Panc1 (cell line): ENCODE measurements around the gene RENBP. TPM values are rescaled to one million over a fixed set of nuclear protein-coding genes. Genes with fewer than 3 reads are reported as not detected.

Experiments used
- ATAC-seq: fragments of 200-7000 bp; cut with Tn5 transposase; 2 replicates; pipeline ENCODE4 v1.9.1; 2020; ENCODE audit warnings: mild to moderate bottlenecking, moderate library complexity
- BruUV-seq: library from RNA; stranded (reverse); fragments of 400-500 nt; replicated peaks from 2 replicates; lab custom pipeline; 2021; lab: Mats Ljungman, UMichigan
- CTCF ChIA-PET: fragments of 300-600 bp; sonication (Branson Sonifier 250); formaldehyde crosslinking; loops from one replicate; lab custom pipeline; 2022; ENCODE audit warnings: antibody characterized with exemption; lab: Charles Lee
- POLR2A ChIA-PET: fragments of 300-600 bp; sonication (Branson Sonifier 250); formaldehyde crosslinking; loops from one replicate; lab custom pipeline; 2022; ENCODE audit warnings: antibody characterized with exemption; lab: Charles Lee
- DNase-seq: peaks from one replicate; pipeline ENCODE4 v3.0.0-alpha.2; 2010; ENCODE audit warnings: low read depth, low spot score
- H3K27ac ChIP-seq: 2 replicates; pipeline ENCODE4 v1.5.1; 2011; ENCODE audit warnings: mild to moderate bottlenecking, low read length, inconsistent platforms
- H3K27me3 ChIP-seq: fragments of 200-500 bp; sonication (Bioruptor generic); 2 replicates; pipeline ENCODE4 v1.6.0; 2014; ENCODE audit warnings: low read length, inconsistent platforms; ENCODE audit not compliant: control insufficient read depth, insufficient read depth
- H3K36me3 ChIP-seq: fragments of 200-500 bp; sonication (Bioruptor generic); 2 replicates; pipeline ENCODE4 v1.5.1; 2014; ENCODE audit warnings: inconsistent platforms, mild to moderate bottlenecking, low read length, moderate library complexity; ENCODE audit not compliant: control insufficient read depth, insufficient read depth
- H3K4me1 ChIP-seq: 2 replicates; pipeline ENCODE4 v1.5.1; 2011; ENCODE audit warnings: inconsistent platforms, mild to moderate bottlenecking, low read length, moderate library complexity; ENCODE audit not compliant: control insufficient read depth, insufficient read depth
- H3K4me3 ChIP-seq, 2 experiments: 2 replicates each; pipeline ENCODE4 v1.5.1; 2011 to 2012; ENCODE audit warnings: low read depth in 2 of 2, low read length in 2 of 2, mild to moderate bottlenecking in 2 of 2, inconsistent platforms in 1 of 2, moderate library complexity in 1 of 2
- H3K9me3 ChIP-seq: fragments of 200-500 bp; sonication (Bioruptor generic); 2 replicates; pipeline ENCODE4 v1.5.1; 2014; ENCODE audit warnings: low read depth, mild to moderate bottlenecking, inconsistent platforms, low read length, moderate library complexity; ENCODE audit not compliant: control insufficient read depth, insufficient read depth
- CTCF ChIP-seq: fragments of 450-650 bp; IDR thresholded peaks from 2 replicates; pipeline ENCODE4 v1.5.1; 2017; ENCODE audit warnings: mild to moderate bottlenecking
- POLR2AphosphoS5 ChIP-seq: IDR thresholded peaks from 2 replicates; pipeline ENCODE4 v1.6.1; 2012; ENCODE audit warnings: mild to moderate bottlenecking, low read depth, low read length, moderate library complexity
- REST ChIP-seq, 2 experiments: IDR thresholded peaks; 2 replicates each; pipeline ENCODE4 v1.6.1; 2011 to 2012; ENCODE audit warnings: low read depth in 2 of 2, control low read depth in 1 of 2, low read length in 1 of 2, mild to moderate bottlenecking in 1 of 2, moderate library complexity in 1 of 2; ENCODE audit not compliant: insufficient read depth in 1 of 2
- SIN3A ChIP-seq: IDR thresholded peaks from 2 replicates; pipeline ENCODE4 v1.6.1; 2012; ENCODE audit warnings: low read depth, mild to moderate bottlenecking, low read length, moderate library complexity, borderline replicate concordance; ENCODE audit not compliant: insufficient read depth
- TCF7L2 ChIP-seq: IDR thresholded peaks from 2 replicates; pipeline ENCODE4 v1.6.1; 2011; ENCODE audit warnings: mild to moderate bottlenecking, low read depth, low read length, inconsistent platforms
- in situ Hi-C: cut with HindIII; loops from 2 replicates; pipeline ENCODE4 v1.10.0; 2016; ENCODE audit warnings: low sequenced_read_pairs, low pct_unique_long_range_greater_than_20kb
- intact Hi-C: fragments of 100-400 bp; cut with micrococcal nuclease; formaldehyde crosslinking; loops from one replicate; pipeline ENCODE4 v1.10.0; 2022; ENCODE audit not compliant: unreplicated experiment
- total RNA-seq: library from RNA; stranded (reverse); gene quantifications from one replicate; pipeline ENCODE4 v1.2.1, GENCODE V29; 2021; ENCODE audit not compliant: unreplicated experiment

Gene RENBP
- total RNA-seq, 1 experiment from 2014 or later, result 0.62 TPM

- H3K27ac ChIP-seq, result peak overlapping the region; percentile 56
- H3K27me3 ChIP-seq, result no peaks in the 10 kb centered on the region
- BruUV-seq, result no TSS peak
- peak; percentile 15 for ATAC-seq
- POLR2A ChIA-PET, result interaction anchor here (1.6 kb wide), 1 partner anchor 20 kb away, joined by 5 read pairs; no protein-coding TSS in a partner anchor
- no peaks in the 10 kb centered on the region for H3K9me3 ChIP-seq
- intact Hi-C loops, result no loop called here
- CTCF ChIA-PET, result interaction anchor here (4.8 kb wide), 1 partner anchor 23 kb away, joined by 45 read pairs; the partner anchor contains the start of gene ARHGAP4
- H3K36me3 ChIP-seq, result peaks cover 2% of the 10 kb centered on the region
- no peak overlapping the region for H3K4me3 ChIP-seq
- no peak for TF ChIP-seq REST (IDR thresholded peaks at IDR 0.05; ENCODE audit: insufficient read depth in 1 of 2, low read depth in 2 of 2, low read length in 1 of 2)
- no peak for TF ChIP-seq TCF7L2
- TF ChIP-seq POLR2AphosphoS5, result no peak
- TF ChIP-seq SIN3A, result no peak
- TF ChIP-seq CTCF, result no peak
- in situ Hi-C loops, result no loop called here
- no peak for DNase-seq
- H3K4me1 ChIP-seq, result peaks cover 22% of the 10 kb centered on the region
These were observed 3.6 kb upstream of the RENBP start for GRCh38 chrX:153948002-153948466.

GRCh38 chrX:153947009-153947769, 2.7 kb upstream of the RENBP start:
- Histone ChIP-seq H3K4me3 (no peak overlapping the region), H3K36me3 (no peaks in the 10 kb centered on the region; the same call in none of the 2 replicates), H3K9me3 (no peaks in the 10 kb centered on the region), H3K4me1 (peaks cover 22% of the 10 kb centered on the region), H3K27me3 (no peaks in the 10 kb centered on the region), H3K27ac (peak overlapping the region; percentile 56)
- ChIA-PET POLR2A (interaction anchor here (1.6 kb wide), 1 partner anchor 19 kb away, joined by 5 read pairs; no protein-coding TSS in a partner anchor), CTCF (interaction anchor here (0.6 to 4.8 kb wide), 9 partner anchors 12 to 181 kb away, joined by 3 to 45 read pairs (median 4); partner anchors contain the start of genes ARHGAP4 and NAA10)
- no peak for TF ChIP-seq SIN3A
- TF ChIP-seq POLR2AphosphoS5, result peak; percentile 18; the same call in 1 of the 2 replicates
- no TSS peak for BruUV-seq
- in situ Hi-C loops (no loop called here), intact Hi-C loops (loop anchor here (2.0 kb wide), 1 partner anchor 22 kb away; no protein-coding TSS in a partner anchor)
- DNase-seq, result no peak
- ATAC-seq, result peak; percentile 90
